22Rv1 (cell line): ENCODE results near the gene PTPN2.

Experiments
- H3K27ac ChIP-seq: fragments of 450-650 bp; 2 replicates; pipeline ENCODE4 v1.5.1; 2017
- CTCF ChIP-seq: fragments of 450-650 bp; IDR thresholded peaks from 2 replicates; pipeline ENCODE4 v1.5.1; 2017; ENCODE audit warnings: mild to moderate bottlenecking
- ZFX ChIP-seq: fragments of 450-650 bp; IDR thresholded peaks from 2 replicates; pipeline ENCODE4 v1.6.1; 2017; ENCODE audit warnings: antibody characterized with exemption, borderline replicate concordance

The PTPN2 gene

GRCh38 chr18:12796448-12796847, 87.6 kb downstream of the PTPN2 start:
- no peak for TF ChIP-seq ZFX
- no peak overlapping the region for H3K27ac ChIP-seq

GRCh38 chr18:12791610-12792009, 92.4 kb downstream of the PTPN2 start:
- TF ChIP-seq ZFX (no peak), CTCF (no peak)
- H3K27ac ChIP-seq: no peak overlapping the region

GRCh38 chr18:12786669-12787068, 97.4 kb downstream of the PTPN2 start:
- TF ChIP-seq CTCF (no peak), ZFX (no peak)
- H3K27ac ChIP-seq: no peak overlapping the region

- H3K27ac ChIP-seq: no peak overlapping the region
- TF ChIP-seq ZFX: no peak
- TF ChIP-seq CTCF: no peak
Measured at GRCh38 chr18:12783524-12783923, 100.5 kb downstream of the PTPN2 start.

- TF ChIP-seq CTCF: no peak
- no peak for TF ChIP-seq ZFX
Measured at GRCh38 chr18:12782521-12782920, 101.5 kb downstream of the PTPN2 start.

GRCh38 chr18:12779456-12779855, 104.6 kb downstream of the PTPN2 start:
- H3K27ac ChIP-seq: no peak overlapping the region
- no peak for TF ChIP-seq CTCF
- no peak for TF ChIP-seq ZFX

More at GRCh38 chr18:12782521-12782920, 101.5 kb downstream of the PTPN2 start:
- no peak overlapping the region for H3K27ac ChIP-seq

- TF ChIP-seq CTCF: no peak
- TF ChIP-seq ZFX: no peak
Measured at GRCh38 chr18:12779043-12779442, 105.0 kb downstream of the PTPN2 start.

GRCh38 chr18:12777500-12777944, 106.5 kb downstream of the PTPN2 start:
- H3K27ac ChIP-seq: no peak overlapping the region
- TF ChIP-seq CTCF (no peak), ZFX (no peak)

More at GRCh38 chr18:12779043-12779442, 105.0 kb downstream of the PTPN2 start:
- no peak overlapping the region for H3K27ac ChIP-seq
